Stomach smooth muscle (tissue), 2 donors: Measurements from ENCODE around the gene EEPD1.
"Not testable (repeated sequence)": the region's sequence is repeated elsewhere in the genome, so short reads cannot be mapped to it uniquely, and the experiment has no call there.

Experiments used
- H3K27ac ChIP-seq: one replicate; pipeline ENCODE4 v1.7.0; 2013; ENCODE audit warnings: mild to moderate bottlenecking, low read length, inconsistent platforms
- H3K27me3 ChIP-seq, 2 donors: one replicate each; pipeline ENCODE4 v1.7.0; 2013; ENCODE audit warnings: low read length in 2 of 2; ENCODE audit not compliant: insufficient read depth in 2 of 2, control insufficient read depth in 1 of 2
- H3K36me3 ChIP-seq, 2 donors: one replicate each; pipeline ENCODE4 v1.7.0; 2013; ENCODE audit warnings: low read length in 2 of 2; ENCODE audit not compliant: control insufficient read depth in 2 of 2, insufficient read depth in 2 of 2
- H3K4me1 ChIP-seq: one replicate; pipeline ENCODE4 v1.7.0; 2013; ENCODE audit warnings: low read length; ENCODE audit not compliant: control insufficient read depth, insufficient read depth
- H3K4me3 ChIP-seq, 2 donors: one replicate each; pipeline ENCODE4 v1.7.0; 2013; ENCODE audit warnings: low read length in 2 of 2
- H3K9ac ChIP-seq, 2 donors: one replicate each; pipeline ENCODE4 v1.7.0; 2013; ENCODE audit warnings: low read length in 2 of 2, mild to moderate bottlenecking in 1 of 2
- H3K9me3 ChIP-seq, 2 donors: one replicate each; pipeline ENCODE4 v1.7.0; 2013; ENCODE audit warnings: low read length in 2 of 2; ENCODE audit not compliant: control insufficient read depth in 2 of 2
- donor health status: healthy.
- donor health status: Pancreatic carcinoma.

EEPD1 gene

DNA sequence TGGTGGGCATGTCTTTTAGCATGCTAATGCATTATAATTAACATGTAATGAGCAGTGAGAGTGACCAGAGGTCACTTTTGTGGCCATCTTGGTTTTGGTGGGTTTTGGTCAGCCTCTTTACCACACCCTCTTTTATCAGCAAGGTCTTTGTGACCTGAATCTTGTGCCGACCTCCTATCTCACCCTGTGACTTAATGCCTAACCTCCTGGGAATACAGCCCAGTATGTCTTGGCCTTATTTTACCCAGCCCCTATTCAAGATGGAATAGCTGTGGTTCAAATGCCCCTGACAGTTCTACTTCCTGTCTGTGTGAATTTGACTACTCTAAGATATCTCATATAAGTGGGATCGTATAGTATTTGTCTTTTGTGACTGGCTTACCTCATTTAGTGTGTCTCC lies 85.1 kb downstream of the EEPD1 start:
- no peaks in the 10 kb centered on the region for H3K36me3 ChIP-seq
- H3K4me3 ChIP-seq = no peak overlapping the region
- peaks cover 6% of the 10 kb centered on the region for H3K4me1 ChIP-seq
- H3K27ac ChIP-seq = no peak overlapping the region
- H3K27me3 ChIP-seq = no peaks in the 10 kb centered on the region
- H3K9me3 ChIP-seq = no peaks in the 10 kb centered on the region
- H3K9ac ChIP-seq = no peak overlapping the region

DNA sequence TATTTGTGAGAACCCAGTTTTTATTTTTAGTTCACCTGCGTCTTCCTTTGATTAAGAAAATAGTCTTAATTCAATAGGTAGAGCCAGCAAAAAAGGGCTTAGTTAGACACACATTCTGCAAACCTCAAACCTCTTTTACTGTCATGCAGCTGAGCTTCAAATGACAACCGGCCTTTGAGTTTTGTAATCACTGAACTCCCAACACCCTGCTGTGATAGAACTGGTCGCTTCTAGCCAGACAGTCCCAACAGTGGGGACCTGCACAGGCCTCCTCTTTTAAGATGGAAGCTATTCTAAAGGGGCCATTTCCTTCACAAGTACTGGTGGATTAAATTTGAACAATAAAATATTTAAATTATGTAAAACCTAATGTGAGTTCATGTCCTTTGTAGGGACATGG lies 90.3 kb downstream of the EEPD1 start:
- H3K4me1 ChIP-seq, H3K36me3 ChIP-seq, H3K9ac ChIP-seq, H3K9me3 ChIP-seq, H3K27me3 ChIP-seq, H3K27ac ChIP-seq, H3K4me3 ChIP-seq: not testable (repeated sequence)

DNA sequence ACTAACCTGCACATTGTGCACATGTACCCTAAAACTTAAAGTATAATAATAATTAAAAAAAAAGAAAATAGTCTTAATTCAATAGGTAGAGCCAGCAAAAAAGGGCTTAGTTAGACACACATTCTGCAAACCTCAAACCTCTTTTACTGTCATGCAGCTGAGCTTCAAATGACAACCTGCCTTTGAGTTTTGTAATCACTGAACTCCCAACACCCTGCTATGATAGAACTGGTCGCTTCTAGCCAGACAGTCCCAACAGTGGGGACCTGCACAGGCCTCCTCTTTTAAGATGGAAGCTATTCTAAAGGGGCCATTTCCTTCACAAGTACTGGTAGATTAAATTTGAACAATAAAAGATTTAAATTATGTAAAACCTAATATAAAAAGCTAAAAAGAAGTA lies 90.9 kb downstream of the EEPD1 start:
- not testable (repeated sequence) for H3K9me3 ChIP-seq, H3K4me1 ChIP-seq, H3K9ac ChIP-seq

DNA sequence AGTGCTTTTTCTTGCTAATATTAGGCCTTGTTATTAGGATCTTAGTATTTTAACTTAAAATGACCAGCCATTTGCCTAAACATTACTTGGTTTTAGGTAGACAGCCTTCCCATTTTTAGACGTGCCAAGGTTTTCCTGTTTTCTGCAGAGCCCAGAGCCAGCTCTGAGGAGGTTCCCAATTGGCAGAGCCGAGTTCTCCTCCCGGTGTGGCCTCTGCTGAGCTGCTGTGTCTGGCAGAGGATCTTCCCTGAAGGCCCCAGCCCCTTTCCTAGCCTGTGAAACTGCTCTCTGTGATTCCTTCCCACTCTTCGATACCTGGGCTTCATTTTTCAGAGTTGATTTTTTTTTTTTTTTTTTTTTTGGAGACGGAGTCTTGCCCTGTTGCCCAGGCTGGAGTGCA lies 91.4 kb downstream of the EEPD1 start:
- no peak overlapping the region for H3K9ac ChIP-seq
- no peak overlapping the region for H3K4me3 ChIP-seq
- H3K36me3 ChIP-seq = no peaks in the 10 kb centered on the region
- peaks cover 2% of the 10 kb centered on the region for H3K4me1 ChIP-seq
- H3K9me3 ChIP-seq = no peaks in the 10 kb centered on the region
- H3K27me3 ChIP-seq = no peaks in the 10 kb centered on the region
- no peak overlapping the region for H3K27ac ChIP-seq

More for the DNA sequence above, 90.9 kb downstream of the EEPD1 start:
- H3K4me3 ChIP-seq, H3K27me3 ChIP-seq, H3K36me3 ChIP-seq, H3K27ac ChIP-seq: not testable (repeated sequence)

DNA sequence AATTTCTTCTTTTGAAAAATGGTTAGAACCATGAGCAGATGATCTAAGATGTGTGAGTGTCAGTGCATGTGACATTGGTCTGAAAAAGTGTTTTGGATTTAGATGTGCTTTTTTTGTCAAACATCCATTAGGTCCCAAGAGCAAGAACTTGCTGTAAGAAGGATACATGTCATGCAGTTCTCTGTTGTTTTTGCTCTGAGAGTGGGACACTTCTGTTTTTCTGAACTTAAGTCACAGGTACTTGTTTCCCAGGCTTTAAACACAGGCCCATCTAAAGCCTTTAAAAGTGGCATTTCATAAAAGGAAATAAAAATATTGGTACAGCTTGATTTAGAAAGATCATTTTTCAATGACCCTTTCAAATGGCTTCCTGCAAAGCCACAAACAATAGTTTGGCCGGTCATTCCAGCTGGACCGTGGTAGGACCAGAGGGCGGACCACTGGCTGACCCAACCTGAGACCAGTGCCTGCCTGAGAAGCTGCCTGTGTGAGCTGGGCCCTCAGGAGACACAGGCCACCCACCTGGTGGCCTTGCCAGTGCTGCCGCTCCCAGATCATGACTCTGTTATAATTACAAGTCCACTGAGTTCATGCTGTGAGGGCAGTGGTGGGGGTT lies 92.7 kb downstream of the EEPD1 start:
- H3K27ac ChIP-seq = no peak overlapping the region
- H3K9ac ChIP-seq = no peak overlapping the region

DNA sequence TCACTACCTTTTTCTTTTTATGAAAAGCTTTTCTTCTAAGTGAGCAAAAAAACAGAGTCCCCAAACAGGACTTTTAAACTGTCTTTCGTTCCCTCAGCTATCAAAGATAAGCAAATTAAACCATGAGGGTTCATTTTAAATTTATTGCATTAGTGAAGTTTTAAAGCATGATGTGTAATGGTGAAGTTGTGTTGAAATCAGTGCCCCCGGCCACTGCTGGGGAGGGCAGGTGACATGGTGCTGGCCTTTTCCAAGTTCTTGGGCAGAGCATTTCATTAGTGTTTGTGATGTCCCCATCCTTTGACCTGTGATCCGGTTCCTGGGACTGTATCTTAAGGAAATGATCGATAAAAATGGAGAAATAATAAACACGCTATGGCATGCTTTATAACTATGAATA lies 96.0 kb downstream of the EEPD1 start:
- Histone ChIP-seq H3K9ac (no peak overlapping the region), H3K27me3 (no peaks in the 10 kb centered on the region), H3K4me3 (no peak overlapping the region), H3K9me3 (peaks cover 0 to under 1% of the 10 kb centered on the region in 2 donors), H3K27ac (no peak overlapping the region), H3K36me3 (no peaks in the 10 kb centered on the region), H3K4me1 (peaks cover 2% of the 10 kb centered on the region)

More for the DNA sequence above, 92.7 kb downstream of the EEPD1 start:
- Histone ChIP-seq H3K27me3 (no peaks in the 10 kb centered on the region), H3K4me1 (peaks cover 2% of the 10 kb centered on the region), H3K4me3 (no peak overlapping the region), H3K36me3 (no peaks in the 10 kb centered on the region), H3K9me3 (no peaks in the 10 kb centered on the region)

DNA sequence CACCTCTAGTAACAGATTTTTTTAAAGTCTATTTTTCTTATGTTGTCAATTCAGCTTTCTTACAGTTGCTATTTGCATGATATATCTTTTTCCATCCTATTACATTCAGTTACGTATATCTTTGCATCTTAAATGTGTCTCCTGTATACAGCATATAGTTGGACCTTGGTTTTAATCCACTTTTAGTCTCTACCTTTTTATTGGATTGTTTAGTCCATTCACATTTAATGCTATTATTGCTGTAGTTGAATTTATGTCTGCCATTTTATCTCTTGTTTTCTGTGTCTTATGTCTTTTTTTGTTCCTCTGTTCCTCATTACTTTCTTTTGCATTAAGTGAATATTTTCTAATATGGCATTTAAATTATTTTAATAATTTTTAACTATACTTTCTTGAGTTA lies 100.6 kb downstream of the EEPD1 start:
- Histone ChIP-seq H3K9ac (no peak overlapping the region), H3K9me3 (peaks cover 0 to 3% of the 10 kb centered on the region in 2 donors), H3K36me3 (no peaks in the 10 kb centered on the region), H3K27ac (no peak overlapping the region), H3K4me1 (peaks cover 9% of the 10 kb centered on the region), H3K4me3 (no peak overlapping the region), H3K27me3 (no peaks in the 10 kb centered on the region)

DNA sequence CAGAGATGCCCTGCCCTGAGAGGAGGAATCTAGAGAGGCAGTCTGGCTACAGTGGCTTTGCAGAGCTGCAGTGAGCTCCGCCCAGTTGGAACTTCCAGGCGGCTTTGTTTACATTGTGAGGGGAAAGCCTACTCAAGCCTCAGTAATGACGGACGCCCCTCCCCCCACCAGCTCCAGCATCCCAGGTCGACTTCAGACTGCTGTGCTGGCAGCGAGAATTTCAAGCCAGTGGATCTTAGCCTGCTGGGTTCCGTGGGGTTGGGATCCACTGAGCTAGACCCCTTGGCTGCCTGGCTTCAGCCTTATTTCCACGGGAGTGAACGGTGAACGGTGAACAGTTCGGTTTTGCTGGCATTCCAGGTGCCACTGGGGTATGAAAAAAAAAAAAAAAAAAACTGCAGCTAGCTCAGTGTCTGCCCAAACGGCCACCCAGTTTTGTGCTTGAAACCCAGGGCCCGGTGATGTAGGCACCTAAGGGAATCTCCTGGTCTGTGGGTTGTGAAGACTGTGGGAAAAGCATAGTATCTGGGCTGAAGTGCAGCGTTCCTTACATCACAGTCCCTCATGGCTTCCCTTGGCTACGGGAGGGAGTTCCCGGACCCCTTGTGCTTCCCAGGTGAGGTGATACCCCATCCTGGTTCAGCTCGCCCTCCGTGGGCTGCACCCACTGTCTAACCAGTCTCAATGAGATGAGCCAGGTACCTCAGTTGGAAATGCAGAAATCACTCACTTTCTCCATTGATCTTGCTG lies 105.6 kb downstream of the EEPD1 start:
- H3K27me3 ChIP-seq, H3K9ac ChIP-seq, H3K9me3 ChIP-seq, H3K27ac ChIP-seq, H3K36me3 ChIP-seq: not testable (repeated sequence)
- Histone ChIP-seq H3K4me3 (peak overlapping the region in 1 of 2 donors; percentile 40), H3K4me1 (peaks cover 30% of the 10 kb centered on the region)

DNA sequence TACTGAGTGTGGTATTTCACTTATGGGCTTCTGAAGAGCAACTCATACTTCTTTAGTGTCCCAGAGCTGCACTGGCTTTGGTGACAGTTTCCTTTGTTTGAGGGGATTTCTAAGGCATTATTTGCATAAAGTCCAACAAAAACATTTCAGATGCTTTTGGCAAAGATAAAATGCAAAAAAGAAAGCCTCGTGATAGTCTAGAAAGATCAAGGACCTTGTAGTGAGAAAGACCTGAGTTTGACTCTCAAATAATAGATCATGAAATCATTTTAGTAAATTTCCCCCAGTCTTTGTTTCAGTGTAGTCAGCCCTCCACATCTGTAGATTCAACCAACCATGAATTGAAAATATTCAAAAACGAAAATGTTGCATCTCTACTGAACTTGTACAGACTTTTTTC lies 107.4 kb downstream of the EEPD1 start:
- no peak overlapping the region for H3K27ac ChIP-seq
- no peak overlapping the region for H3K9ac ChIP-seq
- H3K4me1 ChIP-seq = peaks cover 44% of the 10 kb centered on the region
- no peaks in the 10 kb centered on the region for H3K27me3 ChIP-seq
- no peaks in the 10 kb centered on the region for H3K36me3 ChIP-seq
- no peaks in the 10 kb centered on the region for H3K9me3 ChIP-seq
- H3K4me3 ChIP-seq = no peak overlapping the region

DNA sequence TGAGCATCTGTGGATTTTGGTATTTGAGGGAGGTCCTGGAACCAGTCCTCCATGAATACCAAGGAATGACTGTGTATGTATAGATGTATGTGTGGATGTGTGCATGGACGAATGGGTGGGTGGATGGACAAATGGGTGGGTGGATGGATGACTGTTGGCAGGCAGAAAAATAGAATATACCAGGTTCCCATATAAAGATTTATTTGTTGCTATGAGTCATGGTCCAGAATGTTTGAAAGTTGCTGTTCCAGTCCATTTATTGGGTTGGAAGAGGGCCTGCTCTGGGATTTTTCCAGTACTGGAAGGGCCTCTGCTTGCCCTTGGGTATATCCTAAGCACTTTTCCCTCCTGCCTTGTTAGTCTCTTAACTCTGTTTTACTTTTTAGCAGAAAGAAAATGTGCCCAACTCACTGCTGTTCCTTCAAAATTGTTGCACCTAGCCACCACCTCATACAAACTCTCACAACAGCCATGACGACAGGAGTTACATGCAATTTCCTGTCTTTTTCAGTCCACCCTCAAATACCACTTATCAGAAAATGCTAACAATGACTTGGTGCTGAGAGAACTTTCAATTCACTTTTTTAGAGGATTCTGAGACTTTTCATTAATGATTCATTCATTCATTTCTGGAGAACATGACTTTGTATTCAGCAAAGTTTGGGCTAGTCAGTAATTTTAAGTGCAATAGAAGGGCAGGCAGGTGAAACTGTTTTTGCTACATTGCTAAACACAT lies 108.1 kb downstream of the EEPD1 start:
- Histone ChIP-seq H3K27ac (no peak overlapping the region), H3K4me1 (peaks cover 48% of the 10 kb centered on the region), H3K4me3 (no peak overlapping the region), H3K27me3 (no peaks in the 10 kb centered on the region), H3K36me3 (no peaks in the 10 kb centered on the region), H3K9ac (no peak overlapping the region), H3K9me3 (no peaks in the 10 kb centered on the region)
